H1 (cell line): Measurements from ENCODE around the gene DNAL1. TPM values are rescaled to one million over a fixed set of nuclear protein-coding genes. Genes with fewer than 3 reads are reported as not detected.

Source experiments
- CTCF ChIA-PET: fragments of 300-600 bp; sonication (Branson Sonifier 250); formaldehyde crosslinking; loops from one replicate; lab custom pipeline; 2021; ENCODE audit not compliant: partially characterized antibody; lab: Charles Lee
- POLR2A ChIA-PET: fragments of 300-600 bp; sonication (Branson Sonifier 250); formaldehyde crosslinking; loops from one replicate; lab custom pipeline; 2021; ENCODE audit warnings: inconsistent platforms; ENCODE audit not compliant: partially characterized antibody; lab: Charles Lee
- DNase-seq, 2 experiments: peaks; one replicate each; pipeline versions ENCODE4 v3.0.0 to v3.0.0-alpha.2; 2010 to 2022; ENCODE audit warnings: low spot score in 2 of 2, low read depth in 1 of 2, mixed read lengths in 1 of 2
- FAIRE-seq: peaks from 2 replicates; lab custom pipeline; 2011; peaks lifted over from hg19 to GRCh38; lab: Jason Lieb, UNC
- H2AFZ ChIP-seq: 2 replicates; pipeline ENCODE4 v1.8.1; 2012; ENCODE audit warnings: low read length, inconsistent platforms
- H2AK5ac ChIP-seq: 2 replicates; pipeline ENCODE4 v1.6.1; 2013; ENCODE audit warnings: low read depth, low read length
- H2BK120ac ChIP-seq: replicated peaks from 2 replicates; pipeline ENCODE3; 2013; ENCODE audit warnings: low read depth, low read length, inconsistent platforms
- H2BK12ac ChIP-seq: 2 replicates; pipeline ENCODE4 v1.6.1; 2013; ENCODE audit warnings: low read depth, low read length
- H2BK15ac ChIP-seq: 2 replicates; pipeline ENCODE4 v1.6.1; 2013; ENCODE audit warnings: low read length
- H2BK20ac ChIP-seq: 2 replicates; pipeline ENCODE4 v1.6.1; 2013; ENCODE audit warnings: low read length
- H2BK5ac ChIP-seq: 2 replicates; pipeline ENCODE4 v1.6.1; 2013; ENCODE audit warnings: low read depth, low read length
- H3K14ac ChIP-seq: 2 replicates; pipeline ENCODE4 v1.6.1; 2013; ENCODE audit warnings: inconsistent platforms; ENCODE audit not compliant: insufficient read length
- H3K18ac ChIP-seq: 2 replicates; pipeline ENCODE4 v1.6.1; 2013; ENCODE audit warnings: low read length; ENCODE audit errors: extremely low read depth
- H3K23ac ChIP-seq: 2 replicates; pipeline ENCODE4 v1.6.1; 2013; ENCODE audit warnings: inconsistent platforms; ENCODE audit not compliant: insufficient read length
- H3K23me2 ChIP-seq: 2 replicates; pipeline ENCODE4 v1.6.1; 2013; ENCODE audit warnings: low read depth, low read length
- H3K27ac ChIP-seq: 2 replicates; pipeline ENCODE4 v1.6.1; 2011; ENCODE audit warnings: low read depth, low read length, inconsistent platforms
- H3K27me3 ChIP-seq, 4 experiments: replicated peaks in 1 of 4; 1 replicate in 1 of 4; 2 replicates in 3 of 4; pipeline versions ENCODE4 v1.6.1 to v1.8.1; 2011 to 2013; ENCODE audit warnings: low read length in 3 of 4, mild to moderate bottlenecking in 3 of 4, inconsistent platforms in 2 of 4, mixed read lengths in 2 of 4, moderate library complexity in 1 of 4; ENCODE audit not compliant: control insufficient read depth in 3 of 4, insufficient read depth in 3 of 4; ENCODE audit errors: extremely low read depth in 1 of 4
- H3K36me3 ChIP-seq, 4 experiments: 2 replicates each; pipeline versions ENCODE4 v1.6.1 to v1.8.1; 2011 to 2013; ENCODE audit warnings: mild to moderate bottlenecking in 4 of 4, low read length in 3 of 4, moderate library complexity in 2 of 4, control low read depth in 1 of 4, inconsistent platforms in 1 of 4; ENCODE audit not compliant: insufficient read depth in 4 of 4, control insufficient read depth in 2 of 4
- H3K4ac ChIP-seq: replicated peaks from 2 replicates; pipeline ENCODE3; 2013; ENCODE audit warnings: low read length, low read depth, mixed read lengths, inconsistent platforms; ENCODE audit not compliant: insufficient read length
- H3K4me1 ChIP-seq, 4 experiments: replicated peaks in 1 of 4; 1 replicate in 1 of 4; 2 replicates in 3 of 4; pipeline versions ENCODE4 v1.6.1 to v1.8.1; 2011 to 2013; ENCODE audit warnings: low read length in 3 of 4, inconsistent platforms in 2 of 4, mixed read lengths in 1 of 4; ENCODE audit not compliant: insufficient read depth in 4 of 4, control insufficient read depth in 3 of 4
- H3K4me2 ChIP-seq, 2 experiments: 2 replicates each; pipeline versions ENCODE4 v1.6.1 to v1.8.1; 2011 to 2013; ENCODE audit warnings: low read depth in 2 of 2, low read length in 2 of 2, control low read depth in 1 of 2, inconsistent platforms in 1 of 2, mild to moderate bottlenecking in 1 of 2; ENCODE audit not compliant: insufficient read depth in 1 of 2
- H3K4me3 ChIP-seq, 4 experiments: fragments of 200-600, 300-600 bp in 1 of 4; sonication (generic), shearing (Covaris generic), sonication (Bioruptor Twin) in 1 of 4; 2 replicates each; pipeline versions ENCODE4 v1.5.1 to v1.8.1; 2011 to 2016; ENCODE audit warnings: low read length in 4 of 4, low read depth in 3 of 4, control low read depth in 2 of 4, inconsistent platforms in 2 of 4, mild to moderate bottlenecking in 2 of 4, mixed read lengths in 1 of 4, moderate library complexity in 1 of 4; ENCODE audit not compliant: insufficient read depth in 2 of 4; ENCODE audit errors: extremely low read depth in 1 of 4
- H3K56ac ChIP-seq: replicated peaks from 2 replicates; pipeline ENCODE3; 2013; ENCODE audit warnings: low read depth, mild to moderate bottlenecking, mixed read lengths, low read length, inconsistent platforms; ENCODE audit not compliant: insufficient read length
- H3K79me1 ChIP-seq: 2 replicates; pipeline ENCODE4 v1.6.1; 2013; ENCODE audit warnings: low read depth, low read length, control low read depth
- H3K79me2 ChIP-seq, 2 experiments: 2 replicates each; pipeline versions ENCODE4 v1.6.1 to v1.8.1; 2012 to 2013; ENCODE audit warnings: low read length in 2 of 2, mild to moderate bottlenecking in 2 of 2, inconsistent platforms in 1 of 2; ENCODE audit not compliant: insufficient read depth in 2 of 2, control insufficient read depth in 1 of 2
- H3K9ac ChIP-seq, 4 experiments: replicated peaks in 1 of 4; 1 replicate in 1 of 4; 2 replicates in 3 of 4; pipeline versions ENCODE4 v1.6.1 to v1.8.1; 2011 to 2013; ENCODE audit warnings: low read depth in 3 of 4, low read length in 3 of 4, control low read depth in 2 of 4, mild to moderate bottlenecking in 2 of 4, moderate library complexity in 2 of 4, inconsistent platforms in 1 of 4; ENCODE audit errors: extremely low read depth in 1 of 4
- H3K9me3 ChIP-seq, 2 experiments: 2 replicates each; pipeline versions ENCODE4 v1.6.1 to v1.8.1; 2012 to 2013; ENCODE audit warnings: mild to moderate bottlenecking in 2 of 2, moderate library complexity in 2 of 2, control low read depth in 1 of 2, inconsistent platforms in 1 of 2, low read depth in 1 of 2, low read length in 1 of 2, mixed read lengths in 1 of 2; ENCODE audit not compliant: insufficient read depth in 2 of 2
- H4K20me1 ChIP-seq, 2 experiments: replicated peaks in 1 of 2; 2 replicates each; pipeline versions ENCODE3 to v1.8.1; 2011 to 2013; ENCODE audit warnings: inconsistent platforms in 2 of 2, low read length in 2 of 2, mild to moderate bottlenecking in 1 of 2; ENCODE audit not compliant: insufficient read depth in 2 of 2, control insufficient read depth in 1 of 2
- H4K5ac ChIP-seq: 2 replicates; pipeline ENCODE4 v1.6.1; 2013; ENCODE audit warnings: low read length, low read depth, mixed read lengths, inconsistent platforms; ENCODE audit not compliant: insufficient read length
- H4K8ac ChIP-seq: 2 replicates; pipeline ENCODE4 v1.8.0; 2013; ENCODE audit warnings: mild to moderate bottlenecking, moderate library complexity, low read length, inconsistent platforms; ENCODE audit not compliant: insufficient read depth; ENCODE audit errors: extremely low read depth
- H4K91ac ChIP-seq: replicated peaks from 2 replicates; pipeline ENCODE3; 2013; ENCODE audit warnings: low read length, mixed read lengths, inconsistent platforms; ENCODE audit not compliant: insufficient read length
- BRCA1 ChIP-seq: IDR thresholded peaks from 2 replicates; pipeline ENCODE4 v1.6.1; 2012; ENCODE audit warnings: low read depth, low read length, improper control_type of control experiment
- CREB1 ChIP-seq: IDR thresholded peaks from 2 replicates; pipeline ENCODE4 v1.6.1; 2012; ENCODE audit warnings: inconsistent platforms
- CTBP2 ChIP-seq: IDR thresholded peaks from 2 replicates; pipeline ENCODE4 v1.7.0; 2011; ENCODE audit warnings: borderline replicate concordance, mild to moderate bottlenecking, moderate library complexity, mixed read lengths, low read length; ENCODE audit not compliant: insufficient read depth, insufficient read length
- FOSL1 ChIP-seq: IDR thresholded peaks from 2 replicates; pipeline ENCODE4 v1.6.1; 2011; ENCODE audit warnings: mild to moderate bottlenecking, low read depth, low read length, moderate library complexity; ENCODE audit not compliant: insufficient read depth
- GTF2F1 ChIP-seq: IDR thresholded peaks from 2 replicates; pipeline ENCODE4 v1.6.1; 2012; ENCODE audit warnings: low read depth, low read length, improper control_type of control experiment, borderline replicate concordance
- JUND ChIP-seq: IDR thresholded peaks from 2 replicates; pipeline ENCODE4 v1.6.1; 2011; ENCODE audit warnings: mild to moderate bottlenecking, improper control_type of control experiment, low read length
- PHF8 ChIP-seq: fragments of 200-600 bp; sonication (generic); conservative IDR thresholded peaks from 2 replicates; pipeline ENCODE4 v1.7.1; 2012; ENCODE audit warnings: low read depth, mild to moderate bottlenecking, inconsistent platforms, low read length, moderate library complexity
- RNF2 ChIP-seq: fragments of 200-900, 300-1000 bp; sonication (generic); IDR thresholded peaks from 2 replicates; pipeline ENCODE4 v1.7.1; 2016; ENCODE audit warnings: borderline replicate concordance, low read depth, mild to moderate bottlenecking, antibody characterized with exemption, low read length; ENCODE audit not compliant: poor library complexity, severe bottlenecking; ENCODE audit errors: missing control alignments
- USF2 ChIP-seq: IDR thresholded peaks from 2 replicates; pipeline ENCODE4 v1.6.1; 2011; ENCODE audit warnings: low read length, improper control_type of control experiment
- WGBS, 2 experiments: shearing (Covaris generic) in 1 of 2; methylation state at CpG; one replicate each; pipeline versions ENCODE4 v1.1.6 to v1.1.7; 2013 to 2015; ENCODE audit warnings: low lambda C conversion rate in 2 of 2, mixed read lengths in 2 of 2, inconsistent platforms in 1 of 2, low coverage in 1 of 2, missing lambda C conversion rate in 1 of 2; ENCODE audit not compliant: insufficient replicate concordance in 2 of 2, insufficient coverage in 1 of 2, insufficient read length in 1 of 2; ENCODE audit errors: extremely low coverage in 1 of 2, missing lambda C conversion rate in 1 of 2; 5-methylcytosine and 5-hydroxymethylcytosine counted together
- polyA plus RNA-seq, 7 experiments: library from polyadenylated mRNA; depleted of rRNA in 3 of 7; stranded (reverse) in 5 of 7; unstranded in 2 of 7; fragments of >200 nt in 5 of 7; fragments of 200-250 nt in 2 of 7; gene quantifications; 1 replicate in 5 of 7; 2 replicates in 1 of 7; 4 replicates in 1 of 7; pipeline versions ENCODE4 v1.2.1 to v1.2.3, GENCODE V29; 2011 to 2013; ENCODE audit warnings: missing spikeins in 2 of 7, mixed read lengths in 2 of 7
- total RNA-seq: library from RNA; stranded (reverse); fragmentation: NEBNext Ultra II Directional; extraction: Animal tissue kit (Norgen Biotek cat#: 25700); gene quantifications from 2 replicates; pipeline ENCODE4 v1.2.1, GENCODE V29; 2021

The DNAL1 gene
- total and polyA plus RNA-seq, 2 of the 8 experiments (the other 6 are each of a cell fraction or from before 2014, with no cell fraction given), result 2.8 to 16.8 TPM

GRCh38 chr14:73709904-73710469, 65.2 kb downstream of the DNAL1 start:
- Histone ChIP-seq H4K5ac (no peak overlapping the region), H3K23me2 (peaks cover 24% of the 10 kb centered on the region), H2AK5ac (no peak overlapping the region), H3K23ac (no peak overlapping the region), H3K9ac (no peak overlapping the region), H3K18ac (no peak overlapping the region), H3K27me3 (peaks cover 0 to 3% (median 0%) of the 10 kb centered on the region in 4 experiments; a peak in 3 of 7 replicates), H3K56ac (no peak overlapping the region), H3K27ac (no peak overlapping the region), H2AFZ (no peak overlapping the region), H2BK12ac (no peak overlapping the region), H2BK20ac (no peak overlapping the region), H4K20me1 (peaks cover 8 to 16% of the 10 kb centered on the region in 2 experiments), H3K36me3 (0 out of 8 replicates have a peak, but pooled peaks cover 0 to 3% (median 0%) of the 10 kb centered on the region in 4 experiments), H3K79me2 (peaks cover 5 to 33% of the 10 kb centered on the region in 2 experiments), H4K8ac (no peak overlapping the region), H4K91ac (no peak overlapping the region), H3K4me2 (no peak overlapping the region), H3K9me3 (no peaks in the 10 kb centered on the region), H3K4me1 (peaks cover 0 to 10% (median 6%) of the 10 kb centered on the region in 4 experiments; a peak in 4 of 7 replicates), H3K4ac (no peak overlapping the region), H2BK5ac (no peak overlapping the region), H2BK120ac (no peak overlapping the region), H3K79me1 (peaks cover 12% of the 10 kb centered on the region), H2BK15ac (no peak overlapping the region), H3K4me3 (no peak overlapping the region), H3K14ac (no peak overlapping the region)
- 94 to 100% methylated on average over 1 to 8 of the region's 8 CpGs for WGBS, 2 experiments
- no peak for TF ChIP-seq GTF2F1
- TF ChIP-seq PHF8, result no peak
- TF ChIP-seq CREB1, result no peak
- TF ChIP-seq CTBP2, result no peak
- no peak for TF ChIP-seq FOSL1
- no peak for TF ChIP-seq JUND
- no peak for TF ChIP-seq USF2
- no peak for TF ChIP-seq BRCA1
- TF ChIP-seq RNF2, result no peak
- POLR2A ChIA-PET, result interaction anchor here (1.0 to 1.3 kb wide), 3 partner anchors 8 to 17 kb away, joined by 3 read pairs; no protein-coding TSS in a partner anchor
- FAIRE-seq, result no peak
- CTCF ChIA-PET, result interaction anchor here (0.6 to 3.7 kb wide), 6 partner anchors 16 to 331 kb away, joined by 3 to 15 read pairs (median 3); no protein-coding TSS in a partner anchor
- no peak for DNase-seq
